ENCODE measurements around the gene ALPG. TPM values are rescaled to one million over a fixed set of nuclear protein-coding genes. Genes with fewer than 3 reads are reported as not detected.

Gene ALPG
- total RNA-seq = not detected

DNA sequence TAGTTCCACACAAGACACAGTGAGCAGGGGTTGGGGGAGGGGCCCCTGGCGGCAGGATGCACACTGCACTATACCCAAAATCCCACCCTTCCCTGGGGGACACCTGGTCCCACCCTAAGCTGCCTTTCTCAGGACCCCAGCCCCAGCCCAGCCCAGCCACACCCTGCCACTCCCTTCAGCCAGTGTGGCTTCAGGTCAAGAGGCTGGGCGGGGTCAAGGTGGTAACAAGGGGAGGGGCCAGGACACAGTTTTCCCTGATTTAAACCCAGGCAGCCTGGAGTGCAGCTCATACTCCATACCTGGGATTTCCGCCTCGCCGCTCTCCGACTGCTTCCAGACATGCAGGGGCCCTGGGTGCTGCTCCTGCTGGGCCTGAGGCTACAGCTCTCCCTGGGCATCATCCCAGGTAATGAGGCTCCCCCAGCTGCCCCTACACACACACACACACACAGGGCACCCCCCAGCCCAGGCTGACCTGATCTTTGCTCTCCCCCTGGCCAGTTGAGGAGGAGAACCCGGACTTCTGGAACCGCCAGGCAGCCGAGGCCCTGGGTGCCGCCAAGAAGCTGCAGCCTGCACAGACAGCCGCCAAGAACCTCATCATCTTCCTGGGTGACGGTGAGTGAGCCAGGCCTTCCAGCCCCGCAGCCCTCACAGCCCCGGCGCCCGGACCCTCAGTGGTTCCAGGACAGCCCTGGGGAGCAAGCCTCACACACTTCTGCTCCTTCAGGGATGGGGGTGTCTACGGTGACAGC is at the start of gene ALPG:
Gene ALPG (plus strand): TSS at position 289 of the 755 bp plus-strand sequence. CDS start 51 bp downstream, at position 340.

DNA sequence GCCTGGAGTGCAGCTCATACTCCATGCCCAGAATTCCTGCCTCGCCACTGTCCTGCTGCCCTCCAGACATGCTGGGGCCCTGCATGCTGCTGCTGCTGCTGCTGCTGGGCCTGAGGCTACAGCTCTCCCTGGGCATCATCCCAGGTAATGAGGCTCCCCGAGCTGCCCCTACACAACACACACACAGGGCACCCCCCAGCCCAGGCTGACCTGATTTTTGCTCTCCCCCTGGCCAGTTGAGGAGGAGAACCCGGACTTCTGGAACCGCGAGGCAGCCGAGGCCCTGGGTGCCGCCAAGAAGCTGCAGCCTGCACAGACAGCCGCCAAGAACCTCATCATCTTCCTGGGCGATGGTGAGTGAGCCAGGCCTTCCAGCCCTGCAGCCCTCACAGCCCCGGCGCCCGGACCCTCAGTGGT is 27.9 kb upstream of the ALPG start, which contains the start of gene ALPP:
Gene ALPP (plus strand): TSS at position 17 of the 417 bp plus-strand sequence. CDS start 52 bp downstream, at position 69.

DNA sequence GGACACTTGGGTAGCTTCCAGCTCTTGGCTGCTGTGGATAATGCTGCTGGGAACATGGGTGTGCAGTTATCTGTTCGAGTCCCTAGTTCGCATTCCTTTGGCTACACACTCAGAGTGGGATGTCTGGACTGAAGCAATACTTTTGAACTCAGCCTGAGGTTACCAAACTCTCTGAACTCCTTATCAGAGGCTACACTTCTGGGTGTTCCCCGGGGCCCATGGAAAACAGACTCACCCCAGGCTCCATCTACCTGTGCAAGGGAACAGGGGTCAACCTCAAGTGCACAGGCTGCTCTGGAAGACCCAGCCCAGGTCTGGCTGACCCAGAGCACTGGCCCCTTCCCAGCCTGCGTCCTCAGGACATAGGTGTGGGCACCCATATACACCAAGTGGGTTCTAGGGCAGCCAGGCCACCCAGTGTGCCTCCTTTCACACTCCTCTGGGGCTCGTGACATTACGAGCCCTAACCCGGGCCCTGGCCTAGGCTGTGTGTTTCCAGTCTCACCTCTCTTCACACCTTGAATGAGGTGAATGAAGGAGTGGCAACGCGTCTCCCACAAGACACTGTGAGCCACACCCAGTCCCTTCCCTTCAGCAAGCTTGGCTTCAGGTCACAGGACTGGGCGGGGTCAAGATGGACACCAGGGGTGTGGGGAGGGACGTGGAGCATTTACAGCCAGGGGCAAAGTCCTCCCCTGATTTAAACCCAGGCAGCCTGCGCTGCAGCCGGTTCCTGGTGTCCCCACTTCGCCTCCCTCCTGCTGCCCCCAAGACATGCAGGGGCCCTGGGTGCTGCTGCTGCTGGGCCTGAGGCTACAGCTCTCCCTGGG is 49.0 kb downstream of the ALPG start, which contains the start of gene ALPI:
Gene ALPI (plus strand): TSS at position 728 of the 830 bp plus-strand sequence. CDS start 47 bp downstream, at position 775.

Other genes starting within 250 kb of the ALPG start
- gene ALPP, start 28.1 kb upstream of the ALPG start, total RNA-seq = not detected
- not detected for gene ALPI, start 49.3 kb downstream of the ALPG start, total RNA-seq
- not detected for gene ECEL1, start 81.0 kb downstream of the ALPG start, total RNA-seq
- not detected for gene PRSS56, start 113.5 kb downstream of the ALPG start, total RNA-seq
- gene CHRND, start 119.3 kb downstream of the ALPG start, total RNA-seq = not detected
- not detected for gene CHRNG, start 132.8 kb downstream of the ALPG start, total RNA-seq
- gene TIGD1, start 143.7 kb downstream of the ALPG start, total RNA-seq = 10 to 100 TPM; 10.1 TPM
- 10 to 100 TPM; 72.2 to 73.3 TPM for gene EIF4E2, start 143.8 kb downstream of the ALPG start, total RNA-seq
- 1 to 10 TPM; 7.1 to 8.2 TPM for gene EFHD1, start 226.8 kb downstream of the ALPG start, total RNA-seq